Esophagus squamous epithelium (tissue), 5 donors: ENCODE data around the gene SLC17A5. TPM values are rescaled to one million over a fixed set of nuclear protein-coding genes. Genes with fewer than 3 reads are reported as not detected.

Source experiments
- DNase-seq: peaks from one replicate; lab custom pipeline; 2025; lab: John Stamatoyannopoulos, UW
- H3K27ac ChIP-seq, 4 donors: fragments of 200-600 bp; sonication (generic); one replicate each; pipeline ENCODE4 v1.5.1; 2016 to 2019; ENCODE audit warnings: mild to moderate bottlenecking in 1 of 4
- H3K27me3 ChIP-seq, 4 donors: fragments of 200-600 bp; sonication (generic); 1 replicate in 3 of 4; 2 replicates in 1 of 4; pipeline versions ENCODE4 v1.5.1 to v1.6.0; 2017 to 2021; ENCODE audit warnings: antibody characterized with exemption in 1 of 4
- H3K36me3 ChIP-seq, 3 donors: fragments of 200-600 bp; sonication (generic); one replicate each; pipeline ENCODE4 v1.5.1; 2016 to 2019
- H3K4me1 ChIP-seq, 3 donors: fragments of 200-600 bp; sonication (generic); one replicate each; pipeline ENCODE4 v1.5.1; 2017 to 2019
- H3K4me3 ChIP-seq, 4 donors: fragments of 200-600 bp; sonication (generic); 1 replicate in 3 of 4; 2 replicates in 1 of 4; pipeline ENCODE4 v1.5.1; 2016 to 2019; ENCODE audit warnings: mild to moderate bottlenecking in 2 of 4, moderate library complexity in 1 of 4
- H3K9me3 ChIP-seq, 3 donors: fragments of 200-600 bp; sonication (generic); one replicate each; pipeline ENCODE4 v1.5.1; 2016 to 2019
- CTCF ChIP-seq, 6 experiments: fragments of 450-650 bp in 4 of 6; fragments of 200-600 bp in 2 of 6; sonication (generic) in 2 of 6; IDR thresholded peaks; one replicate each; pipeline ENCODE4 v1.5.1; 2016 to 2019; ENCODE audit warnings: antibody characterized with exemption in 6 of 6, mild to moderate bottlenecking in 4 of 6, moderate library complexity in 4 of 6
- POLR2A ChIP-seq, 4 donors: fragments of 450-650 bp; IDR thresholded peaks; one replicate each; pipeline ENCODE4 v1.6.1; 2017; ENCODE audit warnings: antibody characterized with exemption in 4 of 4, mild to moderate bottlenecking in 4 of 4, moderate library complexity in 3 of 4
- WGBS, 2 donors: methylation state at CpG; one replicate each; pipeline ENCODE4 v1.1.5; 2018; 5-methylcytosine and 5-hydroxymethylcytosine counted together
- intact Hi-C: fragments of 100-400 bp; cut with DNase I; formaldehyde crosslinking; loops from one replicate; pipeline ENCODE4 v1.15.0; 2022
- total RNA-seq, 4 donors: library from RNA; depleted of rRNA; stranded (reverse); fragments of >200 nt; gene quantifications; one replicate each; pipeline ENCODE4 v1.1.0, GENCODE V29; 2016
- donor health status: DM: yes; HTN: yes; CAD: no.

The SLC17A5 gene
- total RNA-seq, 4 donors from 2014 or later = 6.7 to 13.7 (median 9.9) TPM

- WGBS, 2 donors = 41 to 42% methylated on average over 4 of the region's 4 CpGs
- Histone ChIP-seq H3K27me3 (peaks cover 0 to 9% (median 0%) of the 10 kb centered on the region in 4 donors), H3K4me3 (no peak overlapping the region), H3K9me3 (no peaks in the 10 kb centered on the region), H3K4me1 (peaks cover 0 to 5% (median 0%) of the 10 kb centered on the region in 3 donors), H3K27ac (no peak overlapping the region), H3K36me3 (no peaks in the 10 kb centered on the region)
- TF ChIP-seq POLR2A (IDR thresholded peaks at IDR 0.05) (no peak), CTCF (IDR thresholded peaks at IDR 0.05) (peak; percentile 43 to 93 (median 84))
- intact Hi-C loops = loop anchor here (5.0 kb wide), 1 partner anchor 57 kb away; no protein-coding TSS in a partner anchor
- peak; percentile 14 for DNase-seq
These were observed 21.8 kb upstream of the SLC17A5 start for GRCh38 chr6:73675466-73676098.

- TF ChIP-seq CTCF (IDR thresholded peaks at IDR 0.05) = no peak
- TF ChIP-seq POLR2A (IDR thresholded peaks at IDR 0.05) = no peak
- Histone ChIP-seq H3K9me3 (no peaks in the 10 kb centered on the region), H3K36me3 (no peaks in the 10 kb centered on the region), H3K4me3 (no peak overlapping the region), H3K27ac (no peak overlapping the region), H3K4me1 (no peaks in the 10 kb centered on the region), H3K27me3 (peaks cover 0 to 13% (median 0%) of the 10 kb centered on the region in 4 donors)
- intact Hi-C loops = no loop called here
- DNase-seq = no peak
- 68 to 71% methylated on average over 8 of the region's 8 CpGs for WGBS, 2 donors
These were observed 18.3 kb upstream of the SLC17A5 start for GRCh38 chr6:73671911-73672685.

- Histone ChIP-seq H3K9me3 (no peaks in the 10 kb centered on the region), H3K27ac (no peak overlapping the region), H3K36me3 (no peaks in the 10 kb centered on the region), H3K4me3 (no peak overlapping the region), H3K4me1 (peaks cover 0 to 7% (median 0%) of the 10 kb centered on the region in 3 donors), H3K27me3 (peaks cover 0 to 13% (median 0%) of the 10 kb centered on the region in 4 donors)
- TF ChIP-seq POLR2A (IDR thresholded peaks at IDR 0.05) (no peak), CTCF (IDR thresholded peaks at IDR 0.05) (no peak)
- intact Hi-C loops = no loop called here
- WGBS, 2 donors = 88 to 92% methylated on average over 1 of the region's 1 CpG
- no peak for DNase-seq
These were observed 15.2 kb upstream of the SLC17A5 start for GRCh38 chr6:73669005-73669404.

- 48 to 50% methylated on average over 1 of the region's 1 CpG for WGBS, 2 donors
- intact Hi-C loops = no loop called here
- no peak for TF ChIP-seq CTCF (IDR thresholded peaks at IDR 0.05)
- no peak for TF ChIP-seq POLR2A (IDR thresholded peaks at IDR 0.05)
These were observed 14.0 kb upstream of the SLC17A5 start for GRCh38 chr6:73667798-73668197.

DNA sequence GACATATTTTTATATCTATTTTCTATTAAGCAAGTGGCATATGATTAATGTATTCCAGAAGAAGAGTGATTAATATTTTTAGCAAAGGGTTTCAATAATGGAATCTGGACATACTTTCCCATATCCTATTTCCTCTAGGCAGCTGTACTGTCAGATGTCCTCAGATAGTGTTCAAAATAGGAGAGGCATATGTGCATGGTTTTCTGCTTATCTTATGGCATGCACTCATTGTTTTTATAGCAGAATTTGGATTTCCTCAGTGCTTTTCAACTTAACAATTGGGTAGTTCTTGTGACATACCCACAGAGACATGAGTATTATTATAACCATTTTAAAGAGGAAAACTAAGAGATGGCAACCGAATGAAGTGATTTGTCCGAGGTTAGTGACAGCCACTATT is 12.6 kb upstream of the SLC17A5 start:
- Histone ChIP-seq H3K4me1 (peaks cover 0 to 7% (median 0%) of the 10 kb centered on the region in 3 donors), H3K36me3 (no peaks in the 10 kb centered on the region), H3K27me3 (peaks cover 0 to 10% (median 0%) of the 10 kb centered on the region in 4 donors), H3K9me3 (no peaks in the 10 kb centered on the region), H3K4me3 (no peak overlapping the region), H3K27ac (no peak overlapping the region)
- intact Hi-C loops = no loop called here
- TF ChIP-seq POLR2A (IDR thresholded peaks at IDR 0.05) = no peak
- TF ChIP-seq CTCF (IDR thresholded peaks at IDR 0.05) = no peak
- 62 to 68% methylated on average over 2 of the region's 2 CpGs for WGBS, 2 donors
- DNase-seq = no peak

More at GRCh38 chr6:73667798-73668197, 14.0 kb upstream of the SLC17A5 start:
- H3K9me3 ChIP-seq = no peaks in the 10 kb centered on the region
- peaks cover 0 to 7% (median 0%) of the 10 kb centered on the region in 3 donors for H3K4me1 ChIP-seq
- DNase-seq = no peak
- H3K27ac ChIP-seq = no peak overlapping the region
- H3K4me3 ChIP-seq = no peak overlapping the region
- no peaks in the 10 kb centered on the region for H3K36me3 ChIP-seq
- H3K27me3 ChIP-seq = peaks cover 0 to 13% (median 0%) of the 10 kb centered on the region in 4 donors
